CD14-positive monocyte (primary cell): ENCODE results near the gene KHDC4. TPM values are rescaled to one million over a fixed set of nuclear protein-coding genes. Genes with fewer than 3 reads are reported as not detected.

Source experiments
- DNase-seq, 3 donors: peaks; one replicate each; pipeline ENCODE4 v3.0.0-alpha.2; 2011 to 2022
- H2AFZ ChIP-seq: 2 replicates; pipeline ENCODE4 v1.6.0; 2012; ENCODE audit warnings: mild to moderate bottlenecking, low read depth, low read length, inconsistent platforms; ENCODE audit not compliant: insufficient read depth, poor library complexity, severe bottlenecking
- H3K27ac ChIP-seq, 2 donors: 1 replicate in 1 of 2; 2 replicates in 1 of 2; pipeline ENCODE4 v1.5.1; 2012 to 2013; ENCODE audit warnings: low read length in 2 of 2, control low read depth in 1 of 2, inconsistent platforms in 1 of 2, low read depth in 1 of 2, mild to moderate bottlenecking in 1 of 2
- H3K27me3 ChIP-seq, 2 donors: one replicate each; pipeline versions ENCODE4 v1.6.0 to v1.6.1; 2011 to 2013; ENCODE audit warnings: low read length in 2 of 2; ENCODE audit not compliant: control insufficient read depth in 2 of 2, insufficient read depth in 2 of 2
- H3K36me3 ChIP-seq, 2 donors: replicated peaks in 1 of 2; 1 replicate in 1 of 2; 2 replicates in 1 of 2; pipeline versions ENCODE4 v1.5.1 to v1.6.1; 2012 to 2013; ENCODE audit warnings: low read length in 2 of 2, control low read depth in 1 of 2, inconsistent platforms in 1 of 2, mild to moderate bottlenecking in 1 of 2; ENCODE audit not compliant: insufficient read depth in 2 of 2, control insufficient read depth in 1 of 2
- H3K4me1 ChIP-seq, 2 donors: 1 replicate in 1 of 2; 2 replicates in 1 of 2; pipeline versions ENCODE4 v1.5.1 to v1.6.1; 2012 to 2013; ENCODE audit warnings: low read length in 2 of 2, control low read depth in 1 of 2, inconsistent platforms in 1 of 2, mild to moderate bottlenecking in 1 of 2, moderate library complexity in 1 of 2; ENCODE audit not compliant: insufficient read depth in 2 of 2, control insufficient read depth in 1 of 2
- H3K4me2 ChIP-seq: replicated peaks from 2 replicates; pipeline ENCODE3; 2012; ENCODE audit warnings: low read length, moderate library complexity, mild to moderate bottlenecking; ENCODE audit not compliant: poor library complexity, severe bottlenecking; ENCODE audit errors: extremely low read depth
- H3K4me3 ChIP-seq, 3 experiments: fragments of 200-600 bp in 1 of 3; sonication (generic) in 1 of 3; replicated peaks in 1 of 3; 1 replicate in 2 of 3; 2 replicates in 1 of 3; pipeline ENCODE4 v1.5.1; 2011 to 2013; ENCODE audit warnings: low read length in 3 of 3, mild to moderate bottlenecking in 3 of 3, control low read depth in 2 of 3, low read depth in 2 of 3, inconsistent platforms in 1 of 3, moderate library complexity in 1 of 3
- H3K79me2 ChIP-seq: 2 replicates; pipeline ENCODE4 v1.6.0; 2012; ENCODE audit warnings: mild to moderate bottlenecking, control low read depth, inconsistent platforms, low read length, moderate library complexity; ENCODE audit not compliant: insufficient read depth
- H3K9ac ChIP-seq: 2 replicates; pipeline ENCODE4 v1.6.0; 2017; ENCODE audit warnings: low read length, mild to moderate bottlenecking; ENCODE audit not compliant: insufficient read depth, poor library complexity, severe bottlenecking
- H3K9me3 ChIP-seq, 2 donors: replicated peaks in 1 of 2; 1 replicate in 1 of 2; 2 replicates in 1 of 2; pipeline versions ENCODE4 v1.5.1 to v1.6.1; 2012 to 2013; ENCODE audit warnings: low read length in 2 of 2, control low read depth in 1 of 2; ENCODE audit not compliant: control insufficient read depth in 1 of 2, insufficient read depth in 1 of 2
- H4K20me1 ChIP-seq: 2 replicates; pipeline ENCODE4 v1.6.0; 2012; ENCODE audit warnings: mild to moderate bottlenecking, low read length, control low read depth, moderate library complexity; ENCODE audit not compliant: insufficient read depth
- H3K27ac Mint-ChIP-seq, 7 donors: one replicate each; pipeline ENCODE4 v1.8.0; 2020; ENCODE audit warnings: mild to moderate bottlenecking in 7 of 7, mixed read lengths in 7 of 7, moderate library complexity in 6 of 7, inconsistent platforms in 2 of 7
- H3K27me3 Mint-ChIP-seq, 3 donors: one replicate each; pipeline ENCODE4 v1.8.0; 2021 to 2022; ENCODE audit warnings: low read depth in 3 of 3, mild to moderate bottlenecking in 3 of 3, mixed read lengths in 3 of 3, moderate library complexity in 3 of 3, inconsistent platforms in 1 of 3
- H3K36me3 Mint-ChIP-seq, 2 donors: one replicate each; pipeline ENCODE4 v1.8.0; 2020; ENCODE audit warnings: mixed read lengths in 2 of 2, inconsistent platforms in 1 of 2, mild to moderate bottlenecking in 1 of 2
- H3K4me1 Mint-ChIP-seq: one replicate; pipeline ENCODE4 v1.8.0; 2020; ENCODE audit warnings: mild to moderate bottlenecking, mixed read lengths
- H3K4me3 Mint-ChIP-seq, 2 donors: one replicate each; pipeline ENCODE4 v1.8.0; 2020; ENCODE audit warnings: mild to moderate bottlenecking in 2 of 2, mixed read lengths in 2 of 2, moderate library complexity in 1 of 2
- H3K9me3 Mint-ChIP-seq, 7 donors: one replicate each; pipeline ENCODE4 v1.8.0; 2020 to 2022; ENCODE audit warnings: mixed read lengths in 7 of 7, mild to moderate bottlenecking in 6 of 7, moderate library complexity in 6 of 7, inconsistent platforms in 2 of 7
- CTCF ChIP-seq: fragments of 200-600 bp; IDR thresholded peaks from one replicate; pipeline ENCODE4 v1.8.0; 2022; ENCODE audit warnings: antibody characterized with exemption, mild to moderate bottlenecking
- WGBS: methylation state at CpG from one replicate; pipeline ENCODE4 v1.1.5; 2013; ENCODE audit warnings: missing lambda C conversion rate; ENCODE audit not compliant: insufficient coverage; 5-methylcytosine and 5-hydroxymethylcytosine counted together
- intact Hi-C, 2 donors: fragments of 100-400 bp; cut with micrococcal nuclease; formaldehyde crosslinking; loops; one replicate each; pipeline versions ENCODE4 v1.15.0 to v1.15.1; 2023
- polyA plus RNA-seq, 3 donors: library from polyadenylated mRNA; depleted of rRNA in 1 of 3; unstranded in 2 of 3; stranded (reverse) in 1 of 3; fragments of 300-500 nt in 2 of 3; fragments of >200 nt in 1 of 3; fragmentation: Illumina TruSeq in 2 of 3; gene quantifications; 1 replicate in 2 of 3; 2 replicates in 1 of 3; pipeline ENCODE4 v1.2.3, GENCODE V29; 2012 to 2021

KHDC4 gene
- polyA plus RNA-seq, 3 donors = 3.4 to 22.0 (median 3.5) TPM

- Histone ChIP-seq H3K27me3 (no peaks in the 10 kb centered on the region), H2AFZ (no peak overlapping the region), H3K4me2 (no peak overlapping the region), H3K9ac (no peak overlapping the region), H3K36me3 (peaks cover 73 to 83% of the 10 kb centered on the region in 2 donors), H3K79me2 (peaks cover 8% of the 10 kb centered on the region), H3K9me3 (no peaks in the 10 kb centered on the region), H3K27ac (no peak overlapping the region), H3K4me1 (no peaks in the 10 kb centered on the region), H3K4me3 (no peak overlapping the region), H4K20me1 (peaks cover 66% of the 10 kb centered on the region)
- Mint-ChIP-seq H3K27me3 (no peaks in the 10 kb centered on the region), H3K36me3 (peaks cover 67 to 85% of the 10 kb centered on the region in 2 donors), H3K9me3 (no peaks in the 10 kb centered on the region), H3K27ac (peak overlapping the region in 1 of 7 donors; percentile 11), H3K4me3 (no peak overlapping the region), H3K4me1 (no peaks in the 10 kb centered on the region)
- intact Hi-C loops = loop anchor here in 1 of 2 donors (5.0 kb wide), 1 partner anchor 37 kb away; no protein-coding TSS in a partner anchor
- no peak for TF ChIP-seq CTCF
- WGBS = no CpG with 5 or more reads among the region's 2 CpGs
- no peak for DNase-seq
Measured at GRCh38 chr1:155899683-155900082, 34.5 kb downstream of the KHDC4 start.

- Histone ChIP-seq H3K27ac (no peak overlapping the region), H3K4me1 (peaks cover 2% of the 10 kb centered on the region in 2 donors), H3K4me2 (no peak overlapping the region), H3K4me3 (no peak overlapping the region), H3K9me3 (no peaks in the 10 kb centered on the region), H3K9ac (no peak overlapping the region), H3K27me3 (no peaks in the 10 kb centered on the region), H3K36me3 (peaks cover 65 to 75% of the 10 kb centered on the region in 2 donors), H2AFZ (no peak overlapping the region), H3K79me2 (peaks cover 4% of the 10 kb centered on the region), H4K20me1 (peaks cover 58% of the 10 kb centered on the region)
- H3K4me3 Mint-ChIP-seq = no peak overlapping the region
- intact Hi-C loops = loop anchor here in 1 of 2 donors (5.0 kb wide), 1 partner anchor 37 kb away; no protein-coding TSS in a partner anchor
- DNase-seq = no peak
- H3K27me3 Mint-ChIP-seq = no peaks in the 10 kb centered on the region
- TF ChIP-seq CTCF = no peak
- H3K4me1 Mint-ChIP-seq = peaks cover 3% of the 10 kb centered on the region
- 100% methylated on average over 1 of the region's 2 CpGs for WGBS
- H3K27ac Mint-ChIP-seq = no peak overlapping the region
- peaks cover 59 to 77% of the 10 kb centered on the region in 2 donors for H3K36me3 Mint-ChIP-seq
- no peaks in the 10 kb centered on the region for H3K9me3 Mint-ChIP-seq
Measured at GRCh38 chr1:155898888-155899287, 35.3 kb downstream of the KHDC4 start.
